GM18517 (cell line): ENCODE results near the gene TBRG1.

Source experiments
- ATAC-seq: cut with Tn5 transposase; IDR thresholded peaks from one replicate; pipeline ENCODE4 v1.9.1; 2021; ENCODE audit warnings: mild to moderate bottlenecking, moderate library complexity; ENCODE audit not compliant: unreplicated experiment

The TBRG1 gene

GRCh38 chr11:124612567-124613246 is 10.0 kb upstream of the TBRG1 start:
- ATAC-seq, result no peak

GRCh38 chr11:124618863-124619262 is 3.8 kb upstream of the TBRG1 start:
- no peak for ATAC-seq

GRCh38 chr11:124623861-124624525 is 1.3 kb downstream of the TBRG1 start:
- no peak for ATAC-seq

GRCh38 chr11:124625504-124626168 is 3.0 kb downstream of the TBRG1 start:
- ATAC-seq, result no peak

DNA sequence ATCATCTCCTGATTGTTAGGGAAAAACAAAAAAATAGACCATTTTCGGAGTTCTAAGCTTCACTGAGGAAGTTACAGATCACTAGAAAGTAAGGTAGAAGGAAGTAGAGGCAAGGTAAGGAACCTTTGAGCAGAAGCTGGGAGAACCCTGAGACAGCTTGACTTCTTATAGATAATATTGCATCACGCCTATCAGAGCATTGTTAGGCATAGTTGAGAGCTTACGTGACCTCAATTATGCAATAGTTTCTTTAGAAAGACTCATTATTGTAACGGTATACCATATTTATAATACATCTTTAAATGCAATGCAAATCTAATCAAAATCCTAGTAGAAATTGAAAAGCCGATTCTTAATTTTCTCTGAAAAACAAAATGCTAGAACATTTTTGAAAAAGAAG is 4.9 kb downstream of the TBRG1 start:
- no peak for ATAC-seq

- no peak for ATAC-seq
Observed at GRCh38 chr11:124629961-124630360, 7.3 kb downstream of the TBRG1 start.

DNA sequence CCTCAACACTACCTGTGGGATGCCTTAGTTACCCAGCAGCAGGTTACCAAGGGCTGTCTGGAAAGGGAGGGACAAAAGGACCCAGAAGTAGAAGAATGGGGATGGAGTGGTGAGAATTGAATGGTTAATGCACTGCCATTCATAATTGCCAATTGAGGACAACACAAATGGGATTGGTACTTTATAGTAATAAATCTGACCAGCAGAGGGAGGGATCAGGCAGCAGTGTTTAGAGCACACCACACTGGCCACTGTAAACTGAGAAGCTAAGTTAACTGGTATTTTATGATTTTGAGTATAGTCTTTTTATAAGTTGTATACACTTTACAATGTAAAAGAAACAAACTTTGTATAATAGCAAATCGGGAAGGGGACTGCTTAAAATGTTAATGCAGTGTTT is 10.7 kb downstream of the TBRG1 start:
- ATAC-seq, result no peak

DNA sequence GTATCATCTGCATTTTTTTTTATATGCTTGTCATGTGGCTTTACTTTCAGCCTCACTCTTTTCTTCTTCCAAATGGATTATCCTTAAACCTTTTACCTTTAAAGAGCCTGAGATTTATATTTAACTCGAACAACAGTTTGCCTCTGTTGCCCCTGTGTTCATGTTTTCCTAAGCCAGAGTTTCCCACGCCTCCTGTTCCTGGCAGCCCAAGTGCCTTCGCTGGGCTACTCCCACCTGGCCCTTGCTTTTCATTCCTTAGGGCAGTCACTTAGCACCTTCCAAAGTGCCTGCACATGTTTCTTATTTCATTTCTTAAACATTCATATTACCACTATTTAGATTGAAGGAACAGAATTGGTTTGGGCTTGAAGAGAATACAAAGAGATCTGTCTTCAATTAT is 13.3 kb downstream of the TBRG1 start:
- ATAC-seq, result no peak

GRCh38 chr11:124638500-124638899 is 15.8 kb downstream of the TBRG1 start:
- no peak for ATAC-seq

DNA sequence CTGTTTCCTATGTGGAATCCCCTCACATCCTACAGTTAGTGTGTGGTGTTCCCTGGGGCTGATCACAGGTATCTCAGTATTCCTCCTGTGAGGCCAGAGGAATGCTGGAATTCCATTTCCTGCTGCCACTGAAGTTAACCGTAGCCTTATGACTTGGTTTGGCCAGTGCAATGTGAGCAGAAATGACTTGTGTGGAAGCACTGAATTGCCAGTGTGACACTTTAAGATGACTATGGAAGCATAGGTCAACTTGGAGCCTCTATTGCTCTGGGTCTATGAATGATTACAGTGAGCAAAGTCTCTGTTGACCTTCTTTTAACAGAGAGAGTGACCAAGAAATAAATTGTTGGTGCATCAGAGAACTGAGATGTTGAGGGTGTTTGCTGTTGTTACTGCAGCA is 16.5 kb downstream of the TBRG1 start:
- ATAC-seq, result no peak

DNA sequence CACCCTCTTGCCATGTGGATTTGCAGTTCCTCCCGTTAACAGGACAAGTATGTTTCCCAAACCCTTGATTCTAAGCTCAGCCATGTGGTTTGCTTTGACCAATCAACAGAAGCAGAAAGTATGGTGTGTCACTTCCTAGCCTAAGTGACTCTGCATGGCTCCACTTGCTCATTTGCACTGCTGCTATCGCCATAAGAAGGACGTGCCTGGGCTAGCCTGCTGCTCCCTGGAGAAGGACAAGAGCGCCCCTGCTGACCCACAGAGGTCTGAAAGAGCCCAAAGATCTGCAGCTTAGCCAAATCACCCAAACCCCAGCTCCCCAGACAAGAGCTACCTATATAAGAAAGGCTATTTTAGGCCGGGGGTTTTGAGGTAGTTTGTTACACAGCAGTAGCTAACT is 18.0 kb downstream of the TBRG1 start:
- no peak for ATAC-seq

DNA sequence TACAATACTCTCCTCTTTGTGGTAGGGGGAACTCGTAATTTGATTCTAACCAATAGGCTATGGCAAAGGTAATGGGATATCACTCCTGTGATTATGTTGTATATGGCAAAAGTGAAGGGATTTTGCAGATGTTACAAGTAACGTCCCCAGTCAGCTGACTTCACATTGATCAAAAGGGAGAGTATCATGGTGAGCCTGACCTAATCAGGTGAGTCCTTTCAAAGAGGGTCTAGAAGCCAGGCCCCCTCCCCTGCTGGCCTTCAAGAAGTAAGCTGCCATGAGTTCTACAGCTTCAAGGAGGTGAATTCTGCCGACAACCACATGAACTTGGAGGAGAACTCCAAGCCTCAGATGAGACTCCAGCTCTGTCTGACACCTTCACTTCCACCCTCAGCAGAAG is 20.0 kb downstream of the TBRG1 start:
- no peak for ATAC-seq

DNA sequence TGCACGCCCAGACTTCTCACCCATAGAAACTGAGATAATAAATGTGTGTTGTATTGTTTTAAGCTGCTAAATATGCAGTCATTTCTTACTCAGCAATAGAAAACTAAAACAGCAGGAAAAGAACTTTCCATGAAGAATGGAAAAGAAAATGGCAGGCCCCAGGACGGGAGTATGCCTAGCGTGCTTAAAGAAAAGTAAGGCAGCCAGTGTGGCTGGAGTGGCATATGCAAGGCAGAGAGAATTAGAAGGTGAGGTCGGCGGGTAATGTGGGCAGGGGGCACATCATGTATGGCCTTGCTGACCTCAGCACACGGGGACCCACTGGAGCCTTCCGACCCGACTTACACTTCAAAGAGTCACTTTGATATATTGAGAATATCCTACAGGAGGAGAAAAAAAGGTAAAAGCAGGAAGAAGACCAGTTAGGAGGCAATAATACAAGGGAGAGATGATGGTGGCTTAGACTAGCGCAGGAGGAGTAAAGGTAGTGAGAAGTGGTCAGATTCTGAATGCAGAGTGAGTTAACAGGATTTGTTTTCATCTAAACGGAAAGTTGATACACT is 20.5 kb downstream of the TBRG1 start:
- ATAC-seq, result no peak

DNA sequence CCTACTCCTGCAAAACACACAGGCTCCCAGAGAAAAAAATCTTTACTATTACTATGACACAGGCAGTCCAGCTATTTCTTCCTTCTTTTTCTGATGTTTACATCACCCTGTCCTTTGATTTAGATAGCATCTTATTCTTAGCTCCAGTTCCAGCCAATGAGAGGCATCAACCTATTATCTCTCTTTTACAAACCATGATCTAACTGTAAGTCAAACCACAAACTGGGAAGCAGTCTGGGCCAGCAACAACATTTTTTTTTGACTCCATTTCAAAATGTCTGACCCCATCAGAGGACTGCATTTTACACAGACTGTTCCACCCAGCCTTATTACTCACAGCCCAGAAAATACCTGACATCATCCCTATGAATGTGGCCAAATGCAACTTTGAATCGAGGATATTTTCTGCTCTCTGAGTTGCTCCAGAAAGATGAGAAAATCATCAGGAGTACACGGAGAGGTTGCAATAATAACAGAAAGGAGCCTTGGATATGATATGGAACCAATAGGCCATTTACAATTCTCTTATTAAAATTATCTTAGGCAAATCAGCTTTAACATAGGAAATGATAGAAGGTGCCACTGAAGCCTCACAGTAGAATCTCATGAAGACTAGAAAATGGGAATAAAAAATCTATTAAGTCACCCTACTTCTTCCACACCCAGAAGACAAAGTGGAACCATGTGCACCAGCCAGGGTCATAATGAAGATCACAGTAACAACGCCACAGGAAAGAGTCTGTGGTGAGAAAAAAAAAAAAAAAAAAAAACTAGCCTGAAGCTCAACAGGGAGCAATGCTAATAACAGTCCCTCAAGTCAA is 21.2 kb downstream of the TBRG1 start:
- ATAC-seq, result no peak

DNA sequence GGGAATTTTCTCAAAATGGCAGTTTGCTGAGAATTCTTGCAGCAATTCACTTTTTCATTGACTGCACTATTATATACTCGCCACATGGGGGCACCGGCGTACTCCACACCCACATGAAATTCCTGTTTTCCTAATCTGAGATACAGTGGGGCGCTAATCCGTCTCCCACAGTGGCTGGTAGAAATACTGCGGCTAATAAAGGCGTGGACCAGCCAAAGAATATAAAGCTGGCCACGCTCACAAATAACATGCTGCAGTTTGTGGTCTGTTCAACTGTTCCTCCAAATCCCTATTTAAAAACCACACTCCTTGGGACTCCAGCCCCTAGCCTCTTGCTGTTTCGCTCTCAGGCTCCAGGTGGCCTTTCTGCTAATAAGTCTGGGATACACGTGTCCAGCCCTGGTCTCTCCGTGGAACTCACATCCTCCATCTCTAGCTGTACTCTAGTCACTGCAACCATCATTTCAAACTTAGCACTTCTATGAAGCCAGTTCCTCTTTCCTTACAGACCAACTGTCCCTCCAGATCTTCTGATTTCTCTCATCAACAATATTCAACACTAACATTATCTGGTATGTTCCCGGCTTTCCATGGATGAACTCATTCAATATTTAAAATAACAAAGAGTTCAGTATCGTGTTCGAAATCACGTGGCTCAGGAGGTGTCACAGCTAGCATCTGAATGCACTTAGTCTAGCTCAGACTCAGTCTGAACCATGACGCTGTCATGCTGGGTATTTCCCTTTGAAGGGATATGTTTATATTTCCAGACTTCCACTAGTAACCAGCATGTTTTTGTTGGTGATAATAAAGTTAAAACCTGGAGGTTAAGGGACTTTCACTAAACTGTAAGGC is 22.0 kb downstream of the TBRG1 start:
- ATAC-seq, result peak; percentile 46

GRCh38 chr11:124646148-124646547 is 23.5 kb downstream of the TBRG1 start:
- ATAC-seq, result peak; percentile 58

DNA sequence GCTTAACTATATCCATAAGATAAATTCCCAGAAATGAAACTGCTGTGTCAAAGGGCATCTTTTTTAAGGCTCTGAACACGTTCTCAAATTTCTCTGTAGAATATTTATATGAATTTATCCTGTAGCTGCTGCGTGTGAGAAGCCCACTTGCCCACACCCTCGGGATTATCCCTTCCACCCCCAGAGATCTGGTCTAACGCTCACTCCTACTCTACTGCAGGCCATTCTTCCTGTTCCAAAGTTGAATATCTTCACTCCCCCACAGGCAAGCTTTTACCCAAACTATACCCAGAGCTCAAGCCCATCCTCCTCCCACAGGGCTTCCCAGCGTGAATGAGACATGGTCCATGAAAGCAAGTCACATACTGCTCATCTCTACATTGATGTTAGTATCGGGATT is 25.9 kb downstream of the TBRG1 start:
- no peak for ATAC-seq

GRCh38 chr11:124656774-124657630 is 34.3 kb downstream of the TBRG1 start:
- no peak for ATAC-seq

DNA sequence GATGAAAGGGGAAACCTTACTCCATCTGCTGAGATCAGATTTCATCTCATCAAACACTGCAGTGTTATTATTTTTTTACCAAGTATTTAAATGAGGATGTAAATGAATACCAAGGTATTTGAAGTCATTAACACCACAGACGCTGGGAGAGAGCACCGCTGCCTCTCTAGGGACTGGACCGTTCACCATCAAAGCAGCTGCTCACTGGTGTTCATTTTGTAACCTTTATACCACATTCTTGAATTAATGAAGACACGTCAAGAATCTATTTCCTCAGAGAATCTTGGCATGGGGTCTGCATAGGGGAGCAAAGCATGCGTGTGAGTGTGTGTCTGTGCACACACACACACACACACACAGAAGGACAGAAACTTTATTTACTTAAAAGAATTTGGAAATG is 35.2 kb downstream of the TBRG1 start:
- ATAC-seq, result no peak
